ENCODE measurements around the gene NPIPA5. TPM values are rescaled to one million over a fixed set of nuclear protein-coding genes. Genes with fewer than 3 reads are reported as not detected.

The NPIPA5 gene
- total and polyA plus RNA-seq, 2 of the 13 experiments (the other 11 are each of a cell fraction or from before 2014, with no cell fraction given): 9.7 to 21.5 TPM

- peak; percentile 69 for TF ChIP-seq TARDBP (CRISPR knock-in tag; IDR thresholded peaks at IDR 0.05)
- 0 out of 2 replicates have a peak, but pooled peaks have one; percentile 17 for TF ChIP-seq CEBPG (CRISPR knock-in tag; IDR thresholded peaks at IDR 0.05)
- TF ChIP-seq ZNF205 (CRISPR knock-in tag; IDR thresholded peaks at IDR 0.05): peak; percentile 31; the same call in 1 of the 2 replicates
- peak; percentile 83; the same call in 1 of the 2 replicates for TF ChIP-seq ZNF513 (CRISPR knock-in tag; conservative IDR thresholded peaks at IDR 0.05)
- TF ChIP-seq NRL (CRISPR knock-in tag; IDR thresholded peaks at IDR 0.05; ENCODE audit: borderline replicate concordance): peak; percentile 62
- TF ChIP-seq E2F5 (CRISPR knock-in tag; conservative IDR thresholded peaks at IDR 0.05): 0 out of 2 replicates have a peak, but pooled peaks have one; percentile 63
- peak; percentile 23; the same call in 1 of the 2 replicates for TF ChIP-seq KAT8 (CRISPR knock-in tag; IDR thresholded peaks at IDR 0.05)
- peak; percentile 85 for TF ChIP-seq ZNF142 (CRISPR knock-in tag; IDR thresholded peaks at IDR 0.05)
- TF ChIP-seq ZNF274 (CRISPR knock-in tag; IDR thresholded peaks at IDR 0.05): peak; percentile 27; the same call in 1 of the 2 replicates
- TF ChIP-seq TEAD2 (CRISPR knock-in tag; IDR thresholded peaks at IDR 0.05): 0 out of 2 replicates have a peak, but pooled peaks have one; percentile 53
- 0 out of 2 replicates have a peak, but pooled peaks have one; percentile 32 for TF ChIP-seq ZFAT (CRISPR knock-in tag; conservative IDR thresholded peaks at IDR 0.05)
- 0 out of 2 replicates have a peak, but pooled peaks have one; percentile 24 for TF ChIP-seq AHR (CRISPR knock-in tag; IDR thresholded peaks at IDR 0.05)
- peak; percentile 86 for TF ChIP-seq ZNF777 (CRISPR knock-in tag; IDR thresholded peaks at IDR 0.05)
- TF ChIP-seq ARID4A (CRISPR knock-in tag; IDR thresholded peaks at IDR 0.05; ENCODE audit: borderline replicate concordance): peak; percentile 91
Measured at GRCh38 chr16:15395631-15396508, 17.8 kb upstream of the NPIPA5 start, which contains the start of gene MPV17L (continued).

Measured in HepG2 (cell line).